NCI-H1436 (cell line): ENCODE measurements around the gene MRFAP1.
"Not testable (repeated sequence)": the region's sequence is repeated elsewhere in the genome, so short reads cannot be mapped to it uniquely, and the experiment has no call there.

ENCODE experiments used
- DNase-seq: peaks from one replicate; lab custom pipeline; 2025; lab: John Stamatoyannopoulos, UW

The MRFAP1 gene

DNA sequence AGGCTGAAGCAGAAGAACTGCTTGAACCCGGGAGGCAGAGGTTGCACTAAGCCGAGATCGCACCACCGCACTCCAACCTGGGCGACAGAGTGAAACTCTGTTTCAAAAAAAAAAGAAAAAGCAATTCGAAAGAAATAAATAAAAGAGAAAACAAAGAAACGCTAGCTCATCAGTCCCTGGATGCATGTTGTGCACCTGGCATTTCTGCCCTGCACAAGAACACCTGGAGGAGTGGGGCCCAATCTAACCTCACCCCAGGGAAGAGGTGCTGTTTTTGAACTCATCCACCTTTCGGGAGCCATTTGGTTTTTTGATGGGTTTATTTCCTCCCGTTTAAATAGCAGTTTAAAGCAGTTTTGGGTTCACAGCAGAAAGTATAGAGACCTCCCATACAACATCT lies 5.7 kb upstream of the MRFAP1 start:
- no peak for DNase-seq

DNA sequence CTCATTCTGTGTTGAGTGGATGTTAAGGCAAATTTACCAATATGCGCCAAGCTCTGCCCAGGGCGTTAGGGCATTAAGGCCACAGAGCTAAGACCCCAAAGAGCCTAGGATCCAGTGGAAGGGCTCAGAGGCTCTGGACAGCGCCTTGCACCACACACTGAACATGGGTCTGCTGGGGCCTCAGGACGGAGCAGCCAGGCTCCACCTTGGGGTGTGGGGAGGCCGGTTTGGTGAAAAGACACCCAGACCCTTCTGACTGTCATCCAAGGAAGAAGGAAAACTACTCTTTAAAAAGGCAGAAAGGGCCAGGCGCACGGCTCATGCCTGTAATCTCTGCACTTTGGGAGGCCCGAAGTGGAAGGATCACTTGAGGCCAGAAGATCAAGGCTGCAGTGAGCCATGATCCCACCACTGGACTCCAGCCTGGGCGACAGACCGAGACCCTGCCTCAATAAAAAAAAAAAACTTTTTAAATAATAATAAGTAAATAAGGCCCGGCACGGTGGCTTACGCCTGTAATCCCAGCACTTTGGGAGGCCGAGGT lies 1.3 kb upstream of the MRFAP1 start:
- no peak for DNase-seq

DNA sequence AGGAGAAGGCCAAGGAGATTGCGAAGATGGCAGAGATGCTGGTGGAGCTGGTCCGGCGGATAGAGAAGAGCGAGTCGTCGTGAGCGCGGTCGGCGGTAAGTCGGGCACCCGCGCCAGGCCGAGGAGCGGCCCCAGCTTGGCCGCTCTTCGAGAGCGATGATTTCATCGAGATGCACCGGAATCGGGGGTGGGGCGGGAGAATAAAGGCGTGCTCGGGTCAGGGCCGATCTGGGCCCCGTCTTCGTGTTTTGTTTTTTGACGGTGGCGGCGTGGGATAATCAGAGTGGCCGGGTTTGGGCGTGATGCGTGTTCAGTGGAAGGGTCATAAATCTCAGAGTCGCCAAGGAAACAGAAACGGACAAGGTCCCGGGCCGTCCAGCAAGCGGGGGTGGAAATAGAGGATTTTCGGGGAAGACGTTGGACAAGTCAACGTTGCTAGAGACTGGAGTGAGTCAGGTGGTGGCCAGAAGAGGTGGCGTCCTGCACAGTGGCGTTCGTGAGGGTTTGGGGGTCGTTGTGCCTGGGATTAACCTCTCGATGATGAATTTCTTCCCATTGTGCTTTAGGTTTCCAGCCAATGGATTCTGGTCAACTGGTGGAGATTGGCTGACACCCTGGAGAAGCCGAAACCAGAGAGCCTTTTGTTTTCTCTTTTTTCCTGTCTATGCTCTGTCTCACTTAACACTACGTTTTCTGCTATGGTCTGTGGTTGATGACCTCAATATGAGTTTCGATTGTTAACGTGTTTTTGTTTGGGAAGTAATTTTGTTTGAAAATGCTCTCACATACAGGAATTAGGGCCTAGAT lies 882 bp downstream of the MRFAP1 start:
- no peak for DNase-seq

DNA sequence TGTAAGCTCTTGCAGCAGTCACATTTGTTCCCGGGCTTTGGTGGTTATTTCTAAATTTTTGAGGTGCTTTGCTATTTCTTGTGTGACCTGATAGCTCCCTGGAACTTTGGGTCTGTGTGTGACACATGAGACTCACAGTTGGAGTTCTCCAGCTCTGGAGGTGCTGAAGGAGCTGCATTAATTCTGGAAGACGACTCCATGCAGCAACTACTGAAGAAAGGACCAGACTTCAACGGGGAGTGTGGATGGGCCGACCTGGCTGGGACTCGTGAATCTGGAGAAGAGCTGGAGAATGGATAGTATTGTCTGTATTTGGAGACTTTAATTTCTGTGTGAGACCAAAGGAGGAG lies 1.5 kb downstream of the MRFAP1 start:
- no peak for DNase-seq

DNA sequence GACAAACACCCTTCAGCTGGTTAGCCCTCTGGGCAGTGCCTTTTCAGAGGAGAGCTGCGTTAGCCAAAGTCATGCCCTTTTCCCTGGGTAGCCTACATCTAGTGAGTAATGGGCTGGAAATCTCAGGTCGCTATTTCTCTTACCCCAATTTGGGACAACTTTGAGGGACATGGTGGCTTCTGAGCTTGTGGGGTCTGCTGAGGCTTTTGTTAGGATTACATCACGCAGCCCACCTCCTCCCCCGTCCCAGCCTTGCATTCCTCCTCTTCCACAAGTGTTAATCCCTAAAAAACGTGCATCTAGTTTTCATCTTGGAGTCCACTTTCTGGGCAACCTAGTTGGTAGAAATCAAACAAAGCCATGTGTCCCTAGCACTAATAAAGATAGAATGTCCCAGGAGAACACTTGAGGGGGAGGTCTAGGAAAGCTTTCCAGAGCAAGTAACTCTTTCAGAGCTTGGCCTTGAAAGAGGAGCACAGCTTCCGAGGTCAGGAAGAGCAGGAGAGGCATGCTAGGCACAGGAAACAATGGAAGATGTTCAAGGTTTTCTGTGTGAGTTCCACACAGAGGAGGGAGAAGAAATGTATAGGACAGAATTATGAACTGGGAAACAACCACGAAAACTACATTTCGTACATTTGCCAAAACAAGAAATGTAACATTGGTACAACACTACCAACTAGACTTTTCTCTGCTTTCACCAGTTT lies 2.8 kb downstream of the MRFAP1 start:
- DNase-seq = no peak

DNA sequence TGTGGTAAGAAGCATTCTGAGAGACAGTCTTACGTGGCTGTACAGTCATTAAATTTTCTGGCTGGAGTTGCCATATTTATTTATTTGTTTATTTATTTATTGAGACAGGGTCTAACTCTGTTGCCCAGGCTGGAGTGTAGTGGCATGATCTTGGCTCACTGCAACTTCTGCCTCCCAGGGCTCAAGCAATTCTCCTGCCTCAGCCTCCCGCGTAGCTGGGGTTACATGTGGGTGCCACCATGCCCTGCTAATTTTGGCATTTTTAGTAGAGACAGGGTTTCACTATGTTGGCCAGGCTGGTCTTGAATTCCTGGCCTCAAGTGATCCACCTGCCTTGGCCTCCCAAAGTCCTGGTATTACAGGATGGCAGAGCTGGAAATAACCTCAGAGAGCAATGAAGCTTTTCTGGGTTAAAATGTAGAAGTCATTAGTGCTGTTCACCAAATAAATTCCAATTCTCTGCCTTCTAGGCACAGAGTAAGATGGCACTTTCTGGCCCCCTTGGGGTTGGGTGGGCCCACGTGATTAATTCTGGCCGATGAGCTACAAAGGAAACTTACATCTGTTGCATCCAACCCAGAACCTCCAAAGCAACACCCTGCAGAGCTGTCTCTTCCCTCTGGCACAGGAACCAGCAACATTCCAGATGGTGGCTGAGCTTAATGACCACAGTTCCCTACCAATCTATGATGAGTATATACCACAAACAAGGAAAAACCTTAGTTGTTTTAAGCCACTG lies 4.5 kb downstream of the MRFAP1 start:
- DNase-seq = no peak

DNA sequence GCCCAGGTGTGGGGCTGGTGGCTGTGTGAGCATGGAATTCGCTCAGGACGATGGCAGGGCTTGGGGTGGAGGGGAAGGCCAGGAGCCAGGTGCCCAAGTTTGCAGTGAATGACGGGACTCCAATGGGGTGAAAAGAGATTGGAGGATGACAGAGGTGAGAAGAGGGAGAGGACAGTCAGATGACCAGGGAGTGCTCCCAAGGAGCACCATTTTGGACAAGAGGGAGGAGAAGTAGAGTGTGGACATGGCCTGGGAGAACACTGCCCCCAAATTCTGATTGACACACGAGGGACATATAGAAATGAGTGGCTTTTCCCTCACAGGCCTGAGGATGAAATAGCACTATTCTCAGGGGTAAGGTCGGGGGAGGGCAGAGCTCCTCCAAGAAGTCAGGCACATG lies 6.7 kb downstream of the MRFAP1 start:
- no peak for DNase-seq

DNA sequence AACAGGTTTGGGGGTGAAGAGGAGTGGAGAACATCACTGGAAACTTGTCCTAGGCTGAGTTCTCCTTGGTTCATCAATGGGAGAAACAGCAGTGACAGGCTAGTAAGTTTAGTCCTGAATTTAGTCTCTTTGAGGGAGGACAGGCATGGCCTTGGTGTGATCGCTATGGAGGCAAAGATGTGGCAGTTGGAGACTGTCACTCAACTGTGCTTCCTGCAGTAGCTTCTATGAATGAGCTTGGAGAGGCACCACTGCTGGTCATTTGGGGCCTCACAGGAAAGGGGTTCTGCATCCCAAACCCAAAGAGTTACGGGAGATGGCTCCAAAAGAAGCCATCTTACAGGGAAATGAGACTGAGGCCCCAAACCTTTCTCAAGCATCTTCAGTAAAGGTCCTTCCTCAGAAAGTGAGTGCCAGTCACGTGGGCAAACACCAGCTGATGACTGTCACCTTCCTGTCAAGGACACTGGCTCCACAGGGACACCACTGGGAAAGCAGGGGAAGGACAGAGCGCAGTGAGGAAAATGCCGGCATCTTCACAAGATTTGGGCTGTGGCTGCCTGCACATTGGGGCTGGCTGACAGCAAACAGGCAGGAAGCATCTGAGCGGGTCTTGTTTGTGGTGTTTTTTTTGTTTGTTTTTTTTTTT lies 7.2 kb downstream of the MRFAP1 start:
- no peak for DNase-seq

DNA sequence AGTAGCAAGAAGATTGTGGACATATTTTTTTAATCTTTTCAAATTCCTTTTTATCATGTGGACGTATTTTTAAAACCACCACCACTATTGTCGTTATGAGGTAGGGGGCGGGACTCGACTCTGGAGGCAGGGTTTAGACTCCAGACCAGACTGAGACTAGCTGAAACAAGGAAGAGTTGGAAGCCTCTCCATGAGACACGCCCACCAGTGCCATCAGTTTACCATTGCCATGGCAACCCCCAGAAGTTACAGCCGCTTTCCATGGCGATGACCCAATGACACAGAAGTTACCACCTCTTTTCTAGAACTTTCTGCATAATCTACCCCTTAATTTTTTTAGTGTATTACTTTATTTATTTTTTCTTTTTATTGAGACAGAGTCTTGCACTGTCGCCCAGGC lies 8.7 kb downstream of the MRFAP1 start:
- DNase-seq = no peak

DNA sequence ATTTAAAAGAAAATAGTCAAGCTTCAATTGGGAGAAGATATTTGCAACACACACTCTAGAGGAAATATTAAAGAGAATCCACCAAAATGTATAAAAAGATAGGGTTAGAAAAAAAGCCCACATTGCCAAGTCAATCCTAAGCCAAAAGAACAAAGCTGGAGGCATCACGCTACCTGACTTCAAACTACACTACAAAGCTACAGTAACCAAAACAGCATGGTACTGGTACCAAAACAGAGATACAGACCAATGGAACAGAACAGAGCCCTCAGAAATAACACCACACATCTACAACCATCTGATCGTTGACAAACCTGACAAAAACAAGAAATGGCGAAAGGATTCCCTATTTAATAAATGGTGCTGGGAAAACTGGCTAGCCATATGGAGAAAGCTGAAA lies 13.7 kb downstream of the MRFAP1 start:
- DNase-seq = not testable (repeated sequence)

DNA sequence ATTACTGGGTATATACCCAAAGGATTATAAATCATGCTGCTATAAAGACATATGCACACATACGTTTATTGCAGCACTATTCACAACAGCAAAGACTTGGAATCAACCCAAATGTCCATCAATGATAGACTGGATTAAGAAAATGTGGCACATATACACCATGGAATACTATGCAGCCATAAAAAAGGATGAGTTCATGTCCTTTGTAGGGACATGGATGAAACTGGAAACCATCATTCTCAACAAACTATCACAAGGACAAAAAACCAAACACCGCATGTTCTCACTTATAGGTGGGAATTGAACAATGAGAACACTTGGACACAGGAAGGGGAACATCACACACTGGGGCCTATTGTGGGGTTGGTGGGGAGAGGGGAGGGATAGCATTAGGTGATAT lies 14.8 kb downstream of the MRFAP1 start:
- not testable (repeated sequence) for DNase-seq

DNA sequence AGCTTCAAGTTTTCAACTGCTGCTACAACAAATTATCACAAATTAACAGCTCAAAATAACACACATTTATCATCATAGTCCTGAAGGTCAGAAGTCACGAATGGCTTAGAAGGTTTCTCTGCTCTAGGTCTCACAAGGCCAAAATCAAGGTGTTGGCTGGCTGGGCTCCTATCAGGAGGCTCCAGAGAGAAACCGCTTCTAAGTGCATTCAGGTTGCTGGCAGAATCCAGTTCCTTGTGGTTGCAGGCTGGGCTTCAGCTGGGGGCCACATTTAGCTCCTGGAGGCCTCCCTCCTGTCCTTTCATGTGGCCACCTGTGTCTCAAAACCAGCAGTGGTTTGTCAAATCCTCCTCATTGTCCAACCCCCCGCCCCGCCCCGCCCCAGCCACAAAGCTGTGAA lies 15.4 kb downstream of the MRFAP1 start:
- DNase-seq = no peak

DNA sequence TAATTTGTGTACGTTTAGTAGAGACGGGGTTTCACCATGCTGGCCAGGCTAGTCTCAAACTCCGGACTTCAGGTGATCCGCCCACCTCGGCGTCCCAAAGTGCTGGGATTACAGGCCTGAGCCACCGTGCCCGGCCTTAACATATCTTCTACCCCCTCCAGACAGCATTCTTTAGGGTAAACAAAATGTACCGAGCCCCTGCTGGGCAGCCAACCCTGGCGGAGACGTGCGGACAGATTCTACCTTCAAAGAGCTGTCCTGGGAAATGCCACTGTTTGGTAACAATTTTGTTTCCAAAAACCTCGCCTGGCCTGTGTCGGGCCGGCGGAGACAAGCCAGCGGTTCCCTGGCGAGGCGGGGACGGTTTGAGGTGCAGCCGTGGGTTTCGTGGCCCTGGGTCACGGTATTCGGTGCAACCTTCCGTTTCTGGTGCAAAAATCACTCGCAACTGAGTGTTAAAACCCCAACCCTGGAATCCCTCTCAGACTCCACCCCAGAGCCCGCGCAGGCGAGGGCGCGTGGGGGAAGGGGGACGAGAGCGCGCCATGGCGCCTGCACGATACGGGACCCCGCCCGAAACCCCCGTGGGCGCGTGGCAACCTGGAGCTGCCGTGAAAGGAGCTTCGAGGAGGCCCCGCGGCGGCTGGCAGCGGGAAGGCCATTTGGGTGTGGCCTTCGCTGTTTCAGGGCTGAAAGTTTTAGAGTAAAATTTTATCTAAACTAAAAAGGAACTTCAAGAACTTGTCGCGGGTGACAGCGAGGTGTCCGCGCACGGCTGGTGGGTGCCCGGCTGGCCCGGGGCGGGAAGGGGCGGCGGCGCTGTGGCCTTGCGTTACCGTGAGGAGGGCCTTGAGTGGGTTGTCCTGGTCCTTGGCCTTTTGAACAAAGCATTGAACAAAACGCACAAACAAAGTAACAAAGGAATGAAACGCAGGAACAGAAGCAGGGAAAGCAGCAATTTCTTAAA lies 17.0 kb downstream of the MRFAP1 start:
- no peak for DNase-seq

DNA sequence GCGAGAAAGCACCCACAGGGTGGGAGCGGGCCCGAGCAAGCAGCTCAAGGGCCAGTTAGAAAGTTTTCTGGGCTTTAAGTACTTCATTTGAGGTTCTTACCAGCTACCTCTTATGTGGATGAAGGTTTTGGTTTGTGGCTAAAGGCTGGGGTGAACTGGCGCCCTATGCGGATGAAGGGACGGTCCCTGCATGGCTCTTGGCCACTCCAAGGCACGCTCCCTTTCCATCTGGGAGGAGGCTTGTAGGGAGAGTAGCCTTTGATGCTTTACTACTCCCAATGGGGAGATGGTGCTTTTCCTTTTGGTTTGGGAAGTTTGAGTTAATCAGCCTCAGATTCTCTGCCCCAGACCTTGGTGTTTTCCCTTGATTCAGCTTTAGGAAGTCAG lies 17.7 kb downstream of the MRFAP1 start:
- no peak for DNase-seq

DNA sequence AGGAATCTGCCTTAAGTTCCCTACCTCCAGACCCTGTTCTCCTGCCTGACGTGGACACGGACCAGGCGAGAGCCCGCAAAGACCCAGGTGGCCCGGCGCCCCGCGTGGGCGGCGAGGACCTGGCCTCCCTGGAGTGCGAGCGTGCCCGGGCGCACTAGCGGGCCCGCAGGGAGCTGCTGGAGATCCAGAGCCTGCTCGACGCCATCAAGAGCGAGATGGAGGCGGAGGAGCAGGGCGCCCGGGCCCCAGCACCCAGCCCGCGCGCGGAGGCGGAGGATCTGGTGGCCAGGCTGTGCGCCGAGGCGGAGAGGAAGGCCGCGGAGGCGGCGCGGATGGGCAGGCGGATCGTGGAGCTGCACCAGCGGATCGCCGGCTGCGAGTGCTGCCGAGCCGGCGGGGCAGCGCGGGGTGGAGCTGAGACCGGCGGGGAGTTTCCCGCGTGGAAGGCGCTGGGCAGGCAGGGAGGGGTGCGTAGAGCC lies 18.2 kb downstream of the MRFAP1 start:
- DNase-seq = no peak

DNA sequence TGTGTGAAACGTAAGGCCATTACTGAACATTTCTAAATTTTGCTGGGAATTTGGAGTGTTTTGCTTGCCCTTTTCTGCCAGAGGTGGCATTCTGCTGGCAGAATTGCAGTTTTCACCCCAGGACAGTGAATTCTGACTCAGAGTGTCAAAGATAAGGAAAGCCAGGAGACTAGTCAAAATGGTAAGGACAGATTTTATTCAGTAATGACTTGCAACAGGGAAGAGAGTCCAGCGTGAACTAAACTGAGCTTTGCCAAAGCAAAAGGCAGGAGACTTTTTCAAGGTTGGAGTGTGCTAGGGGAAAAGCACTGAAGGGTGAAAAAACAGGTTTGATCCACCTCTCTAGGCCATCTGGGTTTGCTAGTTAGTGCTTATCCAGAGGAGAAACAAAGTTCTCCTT lies 19.4 kb downstream of the MRFAP1 start:
- DNase-seq = no peak

DNA sequence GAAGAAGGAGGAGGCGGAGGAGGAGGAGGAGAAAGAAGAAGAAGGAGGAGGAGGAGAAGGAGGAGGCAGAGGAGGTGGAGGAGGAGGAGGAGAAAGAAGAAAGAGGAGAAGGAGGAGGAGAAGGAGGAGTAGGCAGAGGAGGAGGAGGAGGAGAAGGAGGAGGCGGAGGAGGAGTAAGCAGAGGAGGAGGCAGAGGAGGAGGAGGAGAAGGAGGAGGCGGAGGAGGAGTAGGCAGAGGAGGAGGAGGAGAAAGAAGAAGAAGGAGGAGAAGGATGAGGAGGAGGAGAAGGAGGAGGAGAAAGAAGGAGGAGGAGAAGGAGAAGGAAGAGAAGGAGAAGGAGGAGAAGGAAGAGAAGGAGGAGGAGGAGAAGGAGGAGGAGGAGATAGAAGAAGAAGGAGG lies 19.9 kb downstream of the MRFAP1 start:
- DNase-seq = no peak

DNA sequence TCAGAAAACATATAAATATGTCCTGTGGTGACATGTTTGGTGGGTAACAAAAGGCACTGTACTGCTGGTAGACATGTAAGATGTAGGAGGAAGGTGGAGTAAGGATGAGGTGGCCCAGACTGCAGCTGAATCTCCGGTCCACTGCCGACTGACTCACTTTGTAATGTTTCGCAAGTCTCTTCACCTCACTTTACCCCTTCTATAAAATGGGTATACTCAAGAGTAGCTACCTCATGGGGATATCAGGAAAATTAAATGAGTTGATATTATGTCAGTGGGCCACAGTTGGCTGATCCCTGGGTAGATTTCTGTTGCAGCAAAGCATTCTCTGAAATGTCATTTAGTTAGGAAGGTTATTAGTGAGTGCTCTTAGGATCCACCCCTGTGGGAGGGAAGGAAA lies 22.1 kb downstream of the MRFAP1 start:
- DNase-seq = no peak

DNA sequence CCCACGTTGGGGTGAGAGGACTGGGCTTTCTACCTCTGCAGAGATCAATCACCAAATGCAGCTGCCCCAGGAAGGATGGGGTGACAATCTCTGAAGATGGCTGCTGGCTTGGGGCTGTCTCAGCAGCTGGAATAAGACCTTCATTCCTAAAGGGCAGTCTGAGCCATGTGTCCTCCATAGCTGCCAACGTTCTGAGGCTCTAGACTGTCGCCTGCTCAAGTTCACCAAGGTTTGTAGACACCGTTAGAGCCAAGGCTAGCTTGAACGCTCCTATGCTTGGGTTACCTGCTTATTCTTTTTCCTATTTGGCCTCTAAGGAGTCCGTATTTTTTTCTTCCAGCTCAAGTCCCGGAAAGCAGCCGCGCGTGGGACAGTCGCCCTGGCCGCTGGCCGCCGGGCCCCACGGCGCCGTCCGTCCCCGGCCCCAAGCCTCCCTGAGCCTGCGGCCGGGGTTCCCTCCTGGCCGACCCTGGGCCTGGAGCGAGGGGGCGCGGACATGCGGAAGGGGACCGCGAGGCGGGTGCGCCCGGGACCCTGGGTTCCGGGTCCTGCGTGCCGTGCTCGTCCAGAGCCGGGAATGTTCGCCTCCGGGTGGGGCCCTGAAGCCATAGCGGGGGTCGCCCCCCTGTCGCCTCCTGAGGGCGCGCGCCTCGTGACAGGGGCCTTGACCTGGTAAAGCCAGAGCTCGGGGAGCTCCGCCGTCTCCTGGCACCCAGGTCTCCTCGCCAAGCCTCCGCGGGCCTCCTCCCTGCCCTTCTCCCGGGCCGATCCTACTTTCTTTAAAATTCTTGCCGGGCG lies 23.3 kb downstream of the MRFAP1 start:
- no peak for DNase-seq

DNA sequence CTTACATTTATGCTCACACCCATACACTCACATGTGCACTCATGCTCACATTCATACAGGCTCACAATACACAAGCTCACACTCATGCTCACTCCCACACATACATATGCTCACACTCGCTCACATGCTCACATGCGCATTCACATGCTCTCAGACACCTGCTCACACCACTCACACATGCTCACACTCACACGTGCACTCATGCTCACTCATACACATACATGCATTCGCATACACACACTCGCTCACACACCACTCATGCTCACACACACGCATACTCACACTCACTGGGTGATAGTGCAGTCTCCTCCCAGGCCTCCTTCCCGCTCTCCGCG lies 24.8 kb downstream of the MRFAP1 start:
- DNase-seq = no peak
